ENCODE measurements around the gene LDLRAD2.
"Not testable (repeated sequence)": the region's sequence is repeated elsewhere in the genome, so short reads cannot be mapped to it uniquely, and the experiment has no call there.

LDLRAD2 gene

GRCh38 chr1:21824926-21825325, 12.9 kb downstream of the LDLRAD2 start:
- no peak for DNase-seq

- DNase-seq = no peak
Observed at GRCh38 chr1:21825393-21825792, 13.3 kb downstream of the LDLRAD2 start.

- DNase-seq = not testable (repeated sequence)
Observed at GRCh38 chr1:21826694-21827093, 14.6 kb downstream of the LDLRAD2 start.

- no peak for DNase-seq
Observed at GRCh38 chr1:21827141-21827679, 15.1 kb downstream of the LDLRAD2 start.

- DNase-seq = no peak
Observed at GRCh38 chr1:21828075-21828474, 16.0 kb downstream of the LDLRAD2 start.

- DNase-seq = no peak
Observed at GRCh38 chr1:21828506-21829210, 16.6 kb downstream of the LDLRAD2 start.

- no peak for DNase-seq
Observed at GRCh38 chr1:21829294-21829693, 17.2 kb downstream of the LDLRAD2 start.

- DNase-seq = no peak
Observed at GRCh38 chr1:21830792-21831453, 18.9 kb downstream of the LDLRAD2 start.

GRCh38 chr1:21831454-21831970, 19.4 kb downstream of the LDLRAD2 start:
- no peak for DNase-seq

GRCh38 chr1:21833392-21833976, 21.4 kb downstream of the LDLRAD2 start:
- no peak for DNase-seq

GRCh38 chr1:21834094-21834493, 22.0 kb downstream of the LDLRAD2 start:
- no peak for DNase-seq

- no peak for DNase-seq
Observed at GRCh38 chr1:21834666-21835065, 22.6 kb downstream of the LDLRAD2 start.

GRCh38 chr1:21836010-21836409, 23.9 kb downstream of the LDLRAD2 start:
- no peak for DNase-seq

- DNase-seq = no peak
Observed at GRCh38 chr1:21836729-21837128, 24.7 kb downstream of the LDLRAD2 start.

GRCh38 chr1:21837476-21837875, 25.4 kb downstream of the LDLRAD2 start:
- no peak for DNase-seq

- no peak for DNase-seq
Observed at GRCh38 chr1:21838359-21839157, 26.5 kb downstream of the LDLRAD2 start.

- no peak for DNase-seq
Observed at GRCh38 chr1:21839337-21840037, 27.4 kb downstream of the LDLRAD2 start.

- DNase-seq = no peak
Observed at GRCh38 chr1:21840981-21841380, 28.9 kb downstream of the LDLRAD2 start.

GRCh38 chr1:21841852-21842466, 29.9 kb downstream of the LDLRAD2 start:
- no peak for DNase-seq

- no peak for DNase-seq
Observed at GRCh38 chr1:21842606-21843162, 30.6 kb downstream of the LDLRAD2 start.

- DNase-seq = no peak
Observed at GRCh38 chr1:21843208-21843607, 31.1 kb downstream of the LDLRAD2 start.
